GM21526 (cell line): ENCODE data around the gene CEP120.
"Not testable (repeated sequence)": the region's sequence is repeated elsewhere in the genome, so short reads cannot be mapped to it uniquely, and the experiment has no call there.

ENCODE experiments used
- ATAC-seq: cut with Tn5 transposase; IDR thresholded peaks from one replicate; pipeline ENCODE4 v1.9.1; 2021; ENCODE audit warnings: moderate library complexity; ENCODE audit not compliant: unreplicated experiment, low FRiP score

CEP120 gene

GRCh38 chr5:123439709-123440108, 16.5 kb upstream of the CEP120 start:
- no peak for ATAC-seq

- peak; percentile 60 for ATAC-seq
These were observed 15.7 kb upstream of the CEP120 start for GRCh38 chr5:123438902-123439301.

GRCh38 chr5:123438244-123438643, 15.0 kb upstream of the CEP120 start:
- ATAC-seq: no peak

GRCh38 chr5:123436201-123436600, 13.0 kb upstream of the CEP120 start:
- ATAC-seq: no peak

GRCh38 chr5:123434796-123435195, 11.6 kb upstream of the CEP120 start:
- ATAC-seq: no peak

GRCh38 chr5:123433596-123433995, 10.4 kb upstream of the CEP120 start:
- no peak for ATAC-seq

GRCh38 chr5:123430441-123430840, 7.2 kb upstream of the CEP120 start:
- ATAC-seq: not testable (repeated sequence)

GRCh38 chr5:123429993-123430392, 6.8 kb upstream of the CEP120 start:
- ATAC-seq: no peak

- no peak for ATAC-seq
These were observed 6.2 kb upstream of the CEP120 start for GRCh38 chr5:123429221-123429954.

- no peak for ATAC-seq
These were observed 5.5 kb upstream of the CEP120 start for GRCh38 chr5:123428521-123429220.

GRCh38 chr5:123427281-123427680, 4.1 kb upstream of the CEP120 start:
- ATAC-seq: no peak

- no peak for ATAC-seq
These were observed 2.2 kb upstream of the CEP120 start for GRCh38 chr5:123425431-123425830.

GRCh38 chr5:123422433-123423277, 548 bp downstream of the CEP120 start:
- peak; percentile 17 for ATAC-seq

- no peak for ATAC-seq
These were observed 1.4 kb downstream of the CEP120 start for GRCh38 chr5:123421773-123422172.

- ATAC-seq: no peak
These were observed 8.2 kb downstream of the CEP120 start for GRCh38 chr5:123414974-123415373.

GRCh38 chr5:123412206-123412605, 11.0 kb downstream of the CEP120 start:
- no peak for ATAC-seq

- ATAC-seq: not testable (repeated sequence)
These were observed 21.2 kb downstream of the CEP120 start for GRCh38 chr5:123401999-123402398.

GRCh38 chr5:123401320-123401719, 21.9 kb downstream of the CEP120 start:
- ATAC-seq: no peak

GRCh38 chr5:123400870-123401291, 22.3 kb downstream of the CEP120 start:
- ATAC-seq: not testable (repeated sequence)

GRCh38 chr5:123398058-123398733, 25.0 kb downstream of the CEP120 start:
- no peak for ATAC-seq

- no peak for ATAC-seq
These were observed 25.7 kb downstream of the CEP120 start for GRCh38 chr5:123397538-123397937.
